AG04449 (cell line): ENCODE measurements around the gene SNX6.
"Not testable (repeated sequence)": the region's sequence is repeated elsewhere in the genome, so short reads cannot be mapped to it uniquely, and the experiment has no call there.

Experiments used
- CTCF ChIA-PET: fragments of 350-600 bp; formaldehyde crosslinking; extraction: SDS; loops from one replicate; lab custom pipeline; 2021; ENCODE audit warnings: antibody characterized with exemption; lab: Yijun Ruan, JAX
- POLR2A ChIA-PET: fragments of 400-600, 350-600 bp; formaldehyde crosslinking; extraction: SDS; loops from one replicate; lab custom pipeline; 2020; ENCODE audit warnings: antibody characterized with exemption, inconsistent platforms; lab: Yijun Ruan, JAX
- DNase-seq: peaks from one replicate; pipeline ENCODE4 v3.0.0-alpha.2; 2010; ENCODE audit warnings: low read depth, low spot score
- H3K4me3 ChIP-seq: 2 replicates; pipeline ENCODE4 v1.5.1; 2011; ENCODE audit warnings: low read depth, mild to moderate bottlenecking, control low read depth, low read length
- CTCF ChIP-seq: IDR thresholded peaks from one replicate; pipeline ENCODE4 v1.5.1; 2011; ENCODE audit warnings: mild to moderate bottlenecking, moderate library complexity, low read length, control low read depth, inconsistent platforms; ENCODE audit not compliant: insufficient read depth; ENCODE audit errors: missing control alignments

SNX6 gene

GRCh38 chr14:34580381-34580780 lies 49.6 kb downstream of the SNX6 start:
- DNase-seq, result no peak
- CTCF ChIA-PET, result no interaction called here
- POLR2A ChIA-PET, result no interaction called here
- TF ChIP-seq CTCF, result no peak
- H3K4me3 ChIP-seq, result no peak overlapping the region

GRCh38 chr14:34571771-34572170 lies 58.2 kb downstream of the SNX6 start:
- no peak for TF ChIP-seq CTCF
- ChIA-PET CTCF (no interaction called here), POLR2A (no interaction called here)
- H3K4me3 ChIP-seq, result no peak overlapping the region
- DNase-seq, result no peak

- POLR2A ChIA-PET, result interaction anchor here (0.7 kb wide), 1 partner anchor 517 kb away, joined by 3 read pairs; no protein-coding TSS in a partner anchor
- DNase-seq, result no peak
- H3K4me3 ChIP-seq, result no peak overlapping the region
- TF ChIP-seq CTCF, result no peak
- CTCF ChIA-PET, result no interaction called here
Observed at GRCh38 chr14:34569750-34570149, 60.2 kb downstream of the SNX6 start.

- ChIA-PET CTCF (no interaction called here), POLR2A (interaction anchor here (0.7 kb wide), 1 partner anchor 32 kb away, joined by 4 read pairs; no protein-coding TSS in a partner anchor)
- no peak for DNase-seq
- no peak overlapping the region for H3K4me3 ChIP-seq
- TF ChIP-seq CTCF, result no peak
Observed at GRCh38 chr14:34568803-34569202, 61.1 kb downstream of the SNX6 start.

DNA sequence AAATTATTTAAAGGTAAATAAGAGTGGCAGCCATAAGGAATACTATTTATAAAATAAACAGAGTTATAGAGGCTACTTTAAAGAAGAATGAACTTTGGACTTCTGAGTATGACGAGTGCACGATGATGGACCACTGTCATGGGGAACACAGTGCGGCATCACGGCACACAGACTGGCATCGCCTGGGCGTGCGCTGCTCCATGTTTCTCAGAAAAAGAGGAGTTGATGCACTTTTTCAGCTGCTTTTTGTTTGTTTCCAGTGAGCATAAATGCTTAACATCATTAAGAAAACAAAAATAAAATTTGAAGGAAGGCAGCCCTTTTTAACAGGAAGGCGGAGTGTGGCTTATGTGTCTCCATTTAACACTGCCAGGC lies 67.2 kb downstream of the SNX6 start:
- POLR2A ChIA-PET, result interaction anchor here (0.7 kb wide), 1 partner anchor 315 kb away, joined by 3 read pairs; no protein-coding TSS in a partner anchor
- no peak overlapping the region for H3K4me3 ChIP-seq
- no peak for TF ChIP-seq CTCF
- DNase-seq, result no peak
- CTCF ChIA-PET, result no interaction called here

- DNase-seq, H3K4me3 ChIP-seq, CTCF ChIA-PET, POLR2A ChIA-PET: not testable (repeated sequence)
Observed at GRCh38 chr14:34562037-34562775, 67.7 kb downstream of the SNX6 start.

- POLR2A ChIA-PET, DNase-seq, CTCF ChIA-PET, H3K4me3 ChIP-seq: not testable (repeated sequence)
Observed at GRCh38 chr14:34556498-34556829, 73.5 kb downstream of the SNX6 start.

DNA sequence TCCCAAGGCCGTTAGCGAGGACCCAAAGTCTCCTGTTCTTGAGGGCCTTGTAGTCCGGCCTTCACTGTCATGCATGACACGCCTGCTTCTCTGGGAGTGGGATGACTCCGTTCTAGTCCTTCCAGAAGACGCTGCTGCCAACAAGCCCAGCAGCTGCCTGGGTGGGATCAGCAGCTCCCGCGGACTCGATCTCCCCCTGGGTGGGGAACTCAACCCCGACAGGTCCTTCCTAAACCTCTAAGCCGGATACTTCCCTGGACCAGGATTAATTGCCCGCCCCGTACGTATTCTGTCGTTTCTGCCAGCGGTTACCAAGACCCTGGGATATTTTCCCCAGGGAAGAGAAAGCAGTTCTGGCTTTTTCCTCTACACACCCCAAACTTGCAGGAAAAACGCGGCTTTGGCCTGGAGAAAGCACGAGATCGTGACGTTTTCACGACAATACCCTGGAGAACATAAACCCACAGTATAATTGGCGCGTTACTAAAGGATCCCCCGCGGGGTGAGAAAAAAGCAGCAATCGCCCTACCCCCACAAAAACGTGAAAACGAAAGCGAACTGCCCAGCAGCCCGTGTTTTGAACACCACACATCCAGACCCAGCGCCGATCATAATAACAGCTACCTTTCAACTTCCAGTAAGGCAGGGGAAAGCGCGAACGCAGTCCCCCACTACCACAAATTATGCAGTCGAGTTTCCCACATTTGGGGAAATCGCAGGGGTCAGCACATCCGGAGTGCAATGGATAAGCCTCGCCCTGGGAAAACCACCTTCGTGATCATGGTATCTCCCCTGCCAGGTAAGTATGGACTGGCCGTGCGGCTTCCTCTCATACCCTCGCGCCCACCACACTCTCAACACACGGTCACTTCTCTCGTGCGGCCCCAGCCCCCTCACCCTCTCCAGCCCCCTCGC lies 74.1 kb downstream of the SNX6 start:
- CTCF ChIA-PET, POLR2A ChIA-PET, DNase-seq, H3K4me3 ChIP-seq: not testable (repeated sequence)
